Measurements from ENCODE around the gene SRRM1.
A peak's percentile ranks its signal among the peaks of the same experiment; 100 is the strongest.
"Not testable (repeated sequence)": the region's sequence is repeated elsewhere in the genome, so short reads cannot be mapped to it uniquely, and the experiment has no call there.

SRRM1 gene

DNA sequence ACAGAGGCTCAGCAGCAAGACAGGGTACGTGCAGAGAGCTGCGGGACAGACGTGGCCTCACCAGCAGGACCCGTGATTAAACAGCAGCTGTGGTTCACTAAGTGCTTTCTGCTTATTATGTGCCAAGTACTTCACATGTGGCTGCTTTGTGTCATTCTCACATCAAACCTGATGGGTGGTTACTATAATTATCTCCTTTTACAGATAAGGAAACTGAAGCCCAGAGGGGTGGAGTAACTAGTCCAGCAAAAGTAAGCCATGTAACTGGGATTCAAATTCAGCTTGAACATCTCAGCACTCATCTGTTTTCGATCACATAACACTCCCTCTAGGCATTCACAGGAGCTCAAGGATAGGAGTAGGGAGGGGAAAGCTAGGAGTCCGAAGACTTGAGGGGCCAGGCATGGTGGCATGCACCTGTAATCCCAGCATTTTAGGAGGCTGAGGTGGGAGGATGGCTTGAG is 51.3 kb downstream of the SRRM1 start:
- peak; percentile 49 to 82 (median 70) for DNase-seq

DNA sequence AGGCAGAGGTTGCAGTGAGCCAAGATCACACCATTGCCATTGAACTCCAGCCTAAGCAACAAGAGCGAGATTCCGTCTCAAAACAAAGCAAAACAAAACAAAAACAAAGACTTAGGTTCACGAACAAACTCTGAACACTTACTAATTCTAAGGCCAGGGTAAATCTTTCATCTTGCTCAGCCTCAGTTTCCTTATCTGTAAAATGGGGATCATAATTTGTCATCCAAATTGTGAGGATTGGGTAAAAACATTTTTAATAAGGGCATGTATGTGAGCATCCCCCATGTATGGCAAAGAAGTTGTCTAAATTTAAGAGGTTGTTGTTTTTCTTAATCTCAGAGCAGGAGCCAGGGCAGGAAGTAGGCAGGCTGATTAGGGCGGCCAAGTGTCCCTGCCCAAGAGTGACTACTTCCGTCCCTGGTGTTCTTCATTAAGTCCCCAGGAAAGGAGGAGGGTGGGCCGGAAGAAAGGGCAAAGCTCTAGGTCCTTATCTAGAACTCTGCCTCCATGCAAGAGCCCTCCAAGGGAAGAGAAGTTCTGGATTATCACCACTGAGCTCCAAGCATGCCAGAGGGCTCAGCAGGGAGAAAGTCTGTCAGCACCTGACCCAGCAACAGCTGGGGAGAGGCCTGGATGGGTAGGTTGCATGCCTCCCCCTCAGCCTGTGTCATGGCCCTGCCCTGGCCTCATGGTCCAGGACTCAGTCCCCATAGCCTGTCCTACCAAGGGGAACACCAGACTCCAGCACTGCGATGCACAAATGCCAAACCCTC is 52.3 kb downstream of the SRRM1 start:
- peak in 3 of 4 experiments; percentile 45 to 59 (median 58) for DNase-seq

DNA sequence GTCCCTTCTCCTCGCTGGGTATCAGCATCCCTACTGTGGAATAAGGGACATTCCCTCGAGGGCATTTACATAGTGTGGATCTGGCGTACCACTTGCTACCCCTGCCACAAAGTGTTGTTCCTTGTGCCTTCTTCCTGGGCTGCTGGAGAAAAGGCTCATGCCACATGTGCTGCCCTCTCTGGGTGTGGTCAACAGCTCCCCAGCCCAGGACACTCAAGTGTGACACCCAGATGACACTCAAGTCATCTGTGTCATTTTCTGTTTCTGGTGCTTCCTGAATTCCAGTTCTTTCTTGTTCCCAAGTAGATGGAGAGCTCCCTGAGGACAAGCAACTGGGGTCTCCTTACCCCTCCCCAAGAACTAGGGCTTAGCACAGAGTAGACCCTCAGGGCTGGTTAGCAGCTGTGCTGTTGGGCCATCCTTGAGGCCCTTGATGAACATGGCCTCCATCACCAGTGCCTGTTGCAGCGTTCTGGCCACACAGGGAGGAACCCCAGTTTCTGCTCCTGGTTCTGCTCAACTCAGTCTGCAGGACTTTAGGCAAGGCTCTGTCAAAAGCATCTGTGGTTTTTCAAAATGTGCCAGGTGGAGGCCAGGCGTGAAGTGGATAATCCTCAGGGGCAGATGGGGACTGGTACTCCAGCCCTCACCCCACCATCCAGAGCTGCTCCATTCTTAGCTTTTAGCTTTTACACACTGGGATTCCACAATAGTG is 53.1 kb downstream of the SRRM1 start:
- DNase-seq, result peak in 3 of 4 experiments; percentile 29 to 44 (median 42)

DNA sequence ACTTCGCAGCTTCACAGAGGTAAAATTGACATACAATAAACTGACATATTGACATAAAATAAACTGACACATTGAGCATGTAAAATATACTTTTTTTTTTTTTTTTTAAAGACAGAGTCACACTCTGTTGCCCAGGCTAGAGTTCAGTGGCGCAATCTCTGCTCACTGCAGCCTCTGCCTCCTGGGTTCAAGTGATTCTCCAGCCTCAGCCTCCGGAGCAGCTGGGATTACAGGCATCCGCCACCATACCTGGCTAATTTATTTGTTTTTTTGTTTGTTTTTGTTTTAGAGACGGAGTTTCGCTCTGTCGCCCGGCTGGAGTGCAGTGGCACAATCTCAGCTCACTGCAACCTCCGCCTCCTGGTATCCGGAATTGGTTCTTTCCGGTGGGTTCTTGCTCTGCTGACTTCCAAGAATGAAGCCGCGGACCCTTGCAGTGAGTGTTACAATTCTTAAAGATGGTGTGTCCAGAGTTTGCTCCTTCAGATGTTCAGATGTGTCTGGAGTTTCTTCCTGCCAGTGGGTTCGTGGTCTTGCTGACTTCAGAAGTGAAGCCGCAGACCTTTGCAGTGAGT is 53.7 kb downstream of the SRRM1 start:
- no peak for DNase-seq

DNA sequence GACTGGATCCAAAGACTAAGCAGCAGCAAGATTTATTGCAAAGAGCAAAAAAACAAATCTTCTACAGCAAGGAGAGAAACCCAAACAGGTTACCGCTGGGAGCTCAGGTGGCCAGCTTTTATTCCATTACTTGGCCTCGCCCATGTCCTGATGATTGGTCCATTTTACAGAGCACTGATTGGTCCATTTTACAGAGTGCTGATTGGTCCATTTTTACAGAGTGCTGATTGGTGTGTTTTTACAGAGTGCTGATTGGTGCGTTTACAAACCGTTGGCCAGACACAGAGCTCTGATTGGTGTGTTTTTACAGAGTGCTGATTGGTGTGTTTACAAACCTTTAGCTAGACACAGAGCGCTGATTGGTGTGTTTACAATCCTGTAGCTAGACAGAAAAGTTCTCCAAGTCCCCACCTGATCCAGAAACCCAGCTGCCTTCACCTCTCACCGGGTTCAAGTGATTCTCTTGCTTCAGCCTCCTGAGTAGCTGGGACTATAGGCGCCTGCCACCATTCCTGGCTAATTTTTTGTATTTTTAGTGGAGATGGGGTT is 54.4 kb downstream of the SRRM1 start:
- DNase-seq, result not testable (repeated sequence)

DNA sequence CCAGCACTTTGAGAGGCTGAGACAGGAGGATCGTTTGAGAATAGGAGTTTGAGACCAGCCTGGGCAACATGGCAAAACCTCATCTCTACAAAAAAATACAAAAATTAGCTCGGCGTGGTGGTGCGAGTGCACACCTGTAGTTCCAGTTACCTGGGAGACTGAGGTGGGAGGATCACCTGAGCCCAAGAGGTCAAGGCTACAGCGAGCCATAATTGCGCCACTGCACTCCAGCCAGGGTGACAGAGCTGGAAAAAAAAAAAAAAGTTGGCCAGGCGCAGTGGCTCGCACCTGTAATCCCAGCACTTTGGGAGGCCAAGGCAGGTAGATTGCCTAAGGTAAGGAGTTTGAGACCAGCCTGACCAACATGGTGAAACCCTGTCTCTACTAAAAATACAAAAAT is 55.2 kb downstream of the SRRM1 start:
- DNase-seq, result not testable (repeated sequence)

DNA sequence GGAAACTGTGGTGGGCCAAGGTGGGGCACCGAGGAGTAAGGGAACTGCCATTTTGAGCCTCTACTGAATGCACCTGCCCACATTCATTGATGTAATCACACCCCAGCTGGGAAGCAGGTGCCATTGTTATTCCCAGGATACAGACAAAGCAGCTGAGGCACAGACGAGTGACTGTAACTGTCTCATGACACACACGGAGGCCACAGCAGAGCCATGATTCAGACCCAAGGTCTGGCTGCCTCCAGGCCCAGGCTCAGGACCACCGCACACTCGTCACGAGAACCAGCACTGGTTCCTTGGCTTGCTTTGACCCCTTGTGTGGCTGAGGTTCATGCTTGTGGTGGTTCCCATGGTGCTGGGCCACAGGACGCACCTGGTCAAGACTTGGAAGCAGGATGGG is 56.5 kb downstream of the SRRM1 start:
- no peak for DNase-seq

DNA sequence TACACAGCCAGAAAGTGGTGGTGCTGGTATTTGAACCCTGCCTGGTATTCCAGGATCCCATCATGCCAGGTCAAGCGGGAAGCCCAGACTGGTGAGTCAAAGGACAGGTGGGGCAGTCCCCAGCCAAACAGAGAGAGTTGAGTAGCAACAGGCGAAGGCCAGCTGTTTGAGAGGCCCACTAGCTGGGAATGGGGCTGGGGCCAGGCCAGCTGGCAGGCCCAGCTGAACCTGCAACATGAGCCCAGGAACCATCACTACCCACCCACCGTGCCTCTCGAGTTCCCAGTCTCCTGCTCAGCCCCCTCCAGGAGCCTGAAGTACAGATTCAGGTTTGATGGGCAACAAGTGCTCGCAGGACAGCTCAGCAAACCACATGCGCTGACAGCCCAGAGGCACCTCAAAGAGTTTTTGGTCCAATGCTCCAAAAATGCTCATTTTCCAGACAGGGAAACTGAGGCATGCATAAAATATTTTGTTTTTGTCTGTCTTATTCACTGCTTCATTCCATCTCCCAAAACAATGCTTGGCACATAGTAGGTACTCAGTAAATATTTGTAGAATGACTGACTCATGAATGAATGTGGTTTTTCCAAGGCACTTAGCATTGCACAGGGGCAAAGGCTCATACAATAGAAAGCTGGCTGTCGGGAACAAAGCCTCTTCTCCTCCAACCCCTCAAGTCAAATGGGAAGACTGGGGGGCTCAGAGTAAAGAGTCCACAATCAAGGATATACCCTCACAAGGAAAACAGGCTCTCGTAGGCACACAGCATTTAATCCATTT is 59.6 kb downstream of the SRRM1 start:
- no peak for DNase-seq

DNA sequence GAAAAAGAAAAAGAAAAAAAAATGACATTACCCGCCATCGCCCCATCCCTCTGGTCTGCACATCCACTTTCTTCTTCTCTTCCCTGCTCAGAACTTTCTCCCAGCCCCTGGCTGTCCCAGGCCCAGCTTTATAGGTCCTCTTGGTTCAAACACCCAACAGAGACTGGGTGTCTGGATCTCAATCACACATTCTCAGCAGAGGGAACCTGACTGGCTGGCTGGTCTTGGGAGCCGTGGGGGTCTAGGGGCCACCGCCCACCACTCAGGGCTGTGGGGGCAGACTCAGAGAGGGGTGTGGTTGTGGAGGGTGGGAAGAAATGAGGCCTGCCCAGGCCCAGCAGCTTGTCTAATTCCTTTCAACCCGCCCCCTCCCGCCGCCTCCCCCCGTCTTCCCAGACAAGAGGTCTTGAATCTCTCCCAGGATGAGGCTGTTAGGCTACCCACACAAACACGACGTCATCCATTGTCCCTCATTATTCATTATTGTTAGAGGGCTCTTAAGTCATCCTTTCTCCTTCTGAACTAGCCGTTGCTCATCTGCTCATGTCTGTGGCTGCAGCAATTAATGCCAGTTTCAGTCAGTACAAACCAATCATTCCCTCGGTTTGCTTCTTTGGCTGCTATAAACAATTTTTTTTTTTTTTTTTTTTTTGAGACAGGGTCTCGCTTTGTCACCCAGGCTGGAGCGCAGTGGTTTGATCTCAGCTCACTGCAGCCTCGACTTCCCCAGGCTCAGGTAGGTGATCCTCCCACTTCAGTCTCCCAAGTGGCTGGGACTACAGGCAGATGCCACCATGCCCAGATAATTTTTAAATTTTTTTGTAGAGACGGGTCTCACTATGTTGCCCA is 61.5 kb downstream of the SRRM1 start:
- DNase-seq, result peak; percentile 43 to 79 (median 54)

DNA sequence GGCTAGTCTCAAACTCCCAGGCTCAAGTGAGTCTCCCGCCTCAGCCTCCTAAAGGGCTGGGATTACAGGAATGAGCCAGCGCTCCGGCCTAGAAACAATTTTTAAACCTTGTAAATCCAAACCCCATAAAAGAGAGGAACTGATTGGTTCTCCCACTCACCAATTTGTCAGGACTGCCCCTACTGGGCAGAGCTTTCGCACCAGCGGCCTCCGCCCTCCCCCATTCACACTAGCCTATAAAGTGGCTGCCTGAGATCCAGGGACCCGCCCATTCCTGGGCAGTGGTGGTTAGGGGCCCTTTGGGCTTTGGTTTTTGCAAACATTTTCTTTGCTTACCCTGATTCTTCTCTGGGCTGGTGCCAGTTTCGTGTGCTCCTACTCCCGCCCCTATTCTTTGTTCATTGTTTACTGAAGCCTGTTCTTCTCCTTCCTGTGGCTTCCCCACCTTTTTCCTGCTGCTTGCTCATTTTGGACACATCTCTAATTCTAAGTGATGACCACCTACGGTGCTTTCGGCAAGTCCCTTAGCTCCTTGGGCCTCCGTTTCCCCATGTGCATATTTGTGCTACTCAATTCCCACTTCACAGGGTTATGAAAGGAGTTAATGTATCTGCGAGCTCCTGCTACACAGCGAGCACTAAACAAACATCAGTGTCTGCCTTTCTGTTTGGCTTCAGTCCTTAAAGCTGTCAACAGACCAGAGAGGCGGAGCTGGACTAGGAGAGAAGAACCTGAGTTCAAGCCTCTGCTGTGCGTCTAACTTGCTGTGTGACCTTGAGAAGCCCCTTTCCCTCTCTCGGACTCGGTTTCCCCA is 62.4 kb downstream of the SRRM1 start:
- peak; percentile 54 to 69 (median 58) for DNase-seq

DNA sequence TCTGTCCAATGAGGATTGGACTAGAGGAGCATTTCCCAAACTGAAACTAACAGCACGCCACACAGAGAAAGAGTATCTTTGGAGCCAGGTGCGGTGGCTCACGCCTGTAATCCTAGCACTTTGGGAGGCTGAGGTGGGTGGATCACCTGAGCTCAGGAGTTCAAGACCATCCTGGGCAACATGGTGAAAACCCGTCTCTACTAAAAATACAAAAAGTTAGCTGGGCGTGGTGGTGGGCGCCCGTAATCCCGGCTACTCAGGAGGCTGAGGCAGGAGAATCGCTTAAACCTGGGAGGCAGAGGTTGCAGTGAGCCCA is 62.9 kb downstream of the SRRM1 start:
- not testable (repeated sequence) for DNase-seq

DNA sequence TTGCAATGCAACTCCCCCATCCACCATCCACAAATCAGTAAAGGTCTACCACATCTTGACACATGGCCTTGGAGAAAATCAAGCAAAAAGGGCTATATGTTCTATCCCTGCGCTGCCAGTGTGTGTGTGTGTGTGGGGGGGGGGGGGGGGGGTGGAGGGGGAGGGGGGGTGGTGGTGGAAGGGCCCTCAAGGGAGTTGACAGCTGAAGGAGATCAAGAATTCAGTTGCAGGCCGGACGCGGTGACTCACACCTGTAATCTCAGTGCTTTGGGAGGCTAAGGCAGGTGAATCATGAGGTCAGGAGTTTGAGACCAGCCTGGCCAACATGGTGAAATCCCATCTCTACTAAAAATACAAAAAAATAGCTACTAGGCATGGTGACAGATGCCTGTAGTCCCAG is 64.6 kb downstream of the SRRM1 start:
- DNase-seq, result no peak

DNA sequence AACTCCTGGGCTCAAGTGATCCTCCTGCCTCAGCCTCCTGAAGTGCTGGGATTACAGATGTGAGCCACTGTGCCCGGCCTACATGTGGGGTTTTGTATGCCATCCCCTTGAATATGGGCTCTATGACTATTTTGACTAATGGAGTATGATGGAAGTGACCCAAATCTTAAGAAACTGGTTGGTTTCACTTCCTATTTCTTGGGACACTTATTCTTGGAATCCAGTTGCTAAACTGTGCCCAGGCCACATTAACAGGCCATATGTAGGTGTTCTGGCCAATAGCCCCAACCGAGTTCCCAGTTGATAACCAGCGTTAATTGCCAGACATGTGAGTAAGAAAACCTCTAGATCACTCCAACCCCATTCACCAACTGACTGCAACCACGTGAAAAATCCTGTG is 65.8 kb downstream of the SRRM1 start:
- peak; percentile 78 to 95 (median 86) for DNase-seq

DNA sequence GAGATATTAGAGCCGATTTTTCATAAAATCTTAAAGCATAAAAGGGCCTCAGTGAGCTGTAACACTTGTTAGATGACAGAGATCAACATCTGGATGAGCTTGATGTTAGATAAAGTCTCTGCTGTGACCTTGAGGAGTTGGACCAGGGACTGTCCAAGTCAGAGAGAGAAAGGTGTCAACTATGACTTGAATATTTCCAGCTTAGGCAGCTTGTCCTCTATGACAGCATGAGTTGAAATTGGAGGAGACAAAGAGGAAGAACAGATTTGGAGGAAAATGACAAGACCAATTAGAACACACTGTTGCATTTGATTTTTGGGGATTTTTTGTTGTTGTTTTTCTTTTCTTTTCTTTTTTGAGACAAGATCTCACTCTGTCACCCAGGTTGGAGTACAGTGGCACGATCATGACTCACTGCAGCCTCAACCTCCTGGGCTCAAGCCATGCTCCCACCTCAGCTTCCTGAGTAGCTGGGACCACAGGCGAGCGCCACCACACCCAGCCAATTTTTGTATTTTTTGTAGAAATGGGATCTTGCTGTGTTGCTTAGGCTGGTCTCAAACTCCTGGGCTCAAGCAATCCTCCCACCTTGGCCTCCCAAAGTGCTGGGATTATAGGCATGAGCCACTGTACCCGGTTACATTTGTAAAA is 66.8 kb downstream of the SRRM1 start:
- peak in 3 of 4 experiments; percentile 18 to 47 (median 45) for DNase-seq

DNA sequence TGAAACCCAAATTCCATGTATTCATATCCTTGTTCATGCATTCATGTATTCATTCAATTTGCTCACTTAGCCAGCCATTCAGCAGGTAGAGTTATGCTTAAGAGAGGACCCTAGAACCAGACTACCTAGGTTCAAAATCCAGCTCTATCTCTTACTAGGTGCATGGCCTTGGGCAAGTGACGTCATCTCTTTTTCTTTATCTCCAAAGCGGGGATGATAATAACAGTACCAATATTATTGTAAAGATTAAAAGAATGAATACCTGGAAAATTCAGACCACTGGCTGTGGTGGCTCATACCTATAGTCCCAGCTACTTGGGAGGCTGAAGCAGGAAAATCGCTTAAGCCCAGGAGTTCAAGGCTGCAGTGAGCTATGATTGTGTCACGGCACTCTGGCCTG is 68.2 kb downstream of the SRRM1 start:
- DNase-seq, result no peak

DNA sequence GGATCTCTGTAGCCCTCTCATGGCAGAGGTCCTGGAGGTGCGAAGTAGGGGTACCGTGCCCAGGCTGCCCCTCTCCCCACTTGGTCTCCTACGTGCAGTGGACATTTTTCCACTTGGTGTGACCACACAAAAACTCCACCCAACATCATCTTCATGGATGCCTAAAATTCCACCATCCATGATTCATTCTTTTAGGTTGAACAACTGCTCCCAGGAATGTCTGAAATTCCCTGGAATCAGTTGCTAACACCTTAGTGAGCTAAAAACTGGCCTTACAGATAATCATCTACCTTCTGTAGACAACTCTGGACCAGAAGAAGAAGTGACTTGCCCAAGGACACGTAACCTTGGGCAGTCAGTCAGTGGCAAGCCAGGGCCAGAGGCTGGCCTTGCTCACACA is 70.1 kb downstream of the SRRM1 start:
- DNase-seq, result no peak

DNA sequence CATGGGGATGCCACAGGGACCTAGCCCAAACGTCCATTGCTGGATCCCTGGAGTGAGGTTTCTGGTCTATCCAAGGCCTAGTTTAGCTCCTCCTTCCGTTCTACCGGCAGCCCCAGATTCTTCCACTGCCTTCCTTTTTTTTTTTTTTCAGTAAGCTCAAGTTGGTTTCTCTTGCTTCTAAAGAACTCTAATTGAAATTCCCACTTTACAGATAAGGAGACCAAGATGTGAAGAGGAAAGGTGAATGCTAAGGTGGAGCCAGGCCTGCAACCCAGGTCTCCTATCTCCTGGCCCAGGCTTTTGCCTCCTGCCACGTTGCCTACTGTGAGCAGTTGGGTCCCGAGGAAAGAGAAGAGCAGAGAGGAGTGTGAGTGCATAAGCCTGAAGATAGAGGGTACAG is 70.6 kb downstream of the SRRM1 start:
- DNase-seq, result no peak

DNA sequence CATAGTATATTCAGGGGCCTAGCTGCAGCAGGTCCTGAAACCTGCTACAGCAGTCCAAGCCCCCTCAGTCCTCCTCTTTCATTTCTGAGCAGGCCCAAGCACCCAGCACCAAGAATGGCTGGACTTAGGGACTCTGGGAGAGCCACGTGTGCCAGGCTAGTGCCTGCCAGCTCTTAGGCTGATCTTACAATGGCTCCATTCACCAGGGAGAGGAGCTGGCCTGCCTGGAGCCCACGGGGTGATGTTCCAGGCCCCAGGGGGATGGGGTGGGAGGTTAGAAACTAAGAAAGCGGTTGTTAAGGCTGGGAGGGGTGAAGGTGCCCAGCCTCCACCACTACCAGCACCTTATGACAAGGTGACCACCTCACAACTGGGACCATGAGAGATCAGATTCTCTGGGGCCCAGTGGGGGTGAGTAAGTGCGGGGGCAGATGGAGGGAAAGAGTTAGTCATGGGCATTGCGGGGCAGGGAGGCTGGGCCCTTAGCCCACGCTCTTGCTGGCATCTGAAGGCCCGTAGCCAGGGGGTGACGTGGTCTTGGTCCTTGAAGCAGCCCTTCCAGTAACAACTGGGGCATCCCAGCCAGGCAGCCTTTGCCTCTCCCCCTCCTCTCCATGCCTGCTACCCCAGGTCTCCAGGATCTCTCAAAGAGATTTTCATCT is 71.9 kb downstream of the SRRM1 start:
- DNase-seq, result no peak

DNA sequence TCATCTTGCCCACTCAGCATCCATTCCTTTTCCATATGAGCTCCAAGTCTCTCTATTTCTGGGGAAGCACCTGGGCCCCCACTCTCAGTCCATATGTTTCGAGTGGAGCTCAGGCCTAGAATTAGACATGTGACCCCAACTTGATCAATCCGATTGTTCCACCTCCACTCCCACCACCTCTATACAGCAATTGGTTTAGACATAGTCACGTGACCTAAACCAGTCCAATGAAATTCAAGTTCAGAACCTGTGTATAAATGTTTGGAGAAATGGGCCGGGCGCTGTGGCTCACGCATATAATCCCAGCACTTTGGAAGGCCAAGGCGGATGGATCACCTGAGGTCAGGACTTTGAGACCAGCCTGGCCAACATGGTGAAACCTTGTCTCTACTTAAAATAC is 72.6 kb downstream of the SRRM1 start:
- DNase-seq, result no peak

Data from suppressor macrophage (primary cell).